GM12892 (cell line): ENCODE measurements around the gene TFAP2E.

ENCODE experiments used
- POLR2A ChIP-seq: IDR thresholded peaks from 2 replicates; pipeline ENCODE4 v1.6.1; 2011; ENCODE audit warnings: low read depth, low read length, control low read depth
- POLR2AphosphoS5 ChIP-seq: IDR thresholded peaks from 2 replicates; pipeline ENCODE4 v1.6.1; 2011; ENCODE audit warnings: low read depth, low read length, control low read depth

DNA sequence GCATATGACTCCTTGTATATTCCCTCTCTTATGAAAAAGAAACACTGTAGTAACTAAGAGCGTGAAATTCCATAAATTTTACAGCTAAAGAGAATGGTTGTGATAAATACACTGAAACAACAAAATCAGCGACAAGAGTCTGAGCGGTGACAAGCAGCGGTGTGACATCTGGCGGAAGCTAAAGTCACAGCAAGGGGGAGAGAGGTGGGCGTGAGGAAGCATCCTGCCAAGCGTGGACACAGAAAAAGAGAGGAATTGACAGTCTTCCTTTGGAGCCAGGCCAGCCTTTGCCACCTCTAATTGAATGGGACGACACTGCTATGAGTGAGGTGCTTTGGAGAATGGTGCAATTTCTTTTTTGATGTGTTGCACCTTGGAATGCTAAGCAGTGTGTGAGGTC lies 42.3 kb downstream of the TFAP2E start:
- TF ChIP-seq POLR2A: no peak
- no peak for TF ChIP-seq POLR2AphosphoS5
